Endometrium (tissue), 2 donors: ENCODE data around the gene CYSRT1.
"Not testable (repeated sequence)": the region's sequence is repeated elsewhere in the genome, so short reads cannot be mapped to it uniquely, and the experiment has no call there.

ENCODE experiments used
- FAIRE-seq: peaks from 2 replicates; lab custom pipeline; 2012; peaks lifted over from hg19 to GRCh38; lab: Jason Lieb, UNC
- donor health status: control.
- donor health status: control.

The CYSRT1 gene

DNA sequence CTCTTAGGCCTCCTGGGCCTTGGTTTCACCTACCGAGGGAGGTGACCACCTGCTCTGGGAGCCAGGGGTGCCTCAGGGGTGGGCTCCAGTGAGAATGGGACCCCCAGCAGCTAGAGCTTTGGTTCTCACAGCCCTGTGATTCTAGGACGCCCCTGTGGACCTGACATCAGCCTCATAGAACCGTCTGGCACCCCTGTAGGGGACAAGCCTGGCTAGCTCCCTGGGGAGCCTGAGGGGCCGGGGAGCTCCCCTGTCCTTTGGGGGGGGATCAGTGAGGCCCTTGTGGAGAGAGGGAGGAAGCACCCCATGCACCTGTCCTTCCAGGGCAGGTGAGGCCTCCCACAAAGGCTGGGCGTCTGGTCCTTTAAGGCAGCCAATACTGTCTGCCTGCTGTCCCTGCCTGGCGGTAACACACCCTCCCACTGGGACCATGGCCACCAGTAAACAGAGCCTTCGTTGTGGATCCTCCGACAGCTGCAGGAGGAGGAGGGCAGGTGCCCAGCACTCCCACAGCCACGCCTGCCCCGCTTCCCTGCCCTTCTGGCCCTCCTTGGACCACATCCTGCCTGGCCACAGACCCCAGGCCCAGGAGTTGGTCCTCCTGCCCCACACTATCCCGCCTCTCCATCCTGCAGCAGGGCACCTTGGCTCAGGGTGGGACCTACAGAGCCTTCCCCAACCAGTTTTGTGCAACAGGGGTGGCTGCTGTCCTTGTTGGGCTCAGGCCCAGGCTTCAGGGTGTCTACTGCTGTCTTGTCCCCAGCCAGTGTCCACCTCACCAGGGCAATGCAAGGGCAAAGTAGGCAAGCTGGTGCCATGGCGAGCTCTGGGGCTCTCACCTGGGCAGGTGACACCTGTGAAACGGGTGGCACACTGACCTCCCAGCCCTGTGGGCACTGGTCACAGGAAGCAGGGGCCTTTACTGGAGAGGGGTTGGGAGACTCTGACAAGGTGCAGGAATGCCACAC is 13.1 kb downstream of the CYSRT1 start:
- FAIRE-seq, result no peak

DNA sequence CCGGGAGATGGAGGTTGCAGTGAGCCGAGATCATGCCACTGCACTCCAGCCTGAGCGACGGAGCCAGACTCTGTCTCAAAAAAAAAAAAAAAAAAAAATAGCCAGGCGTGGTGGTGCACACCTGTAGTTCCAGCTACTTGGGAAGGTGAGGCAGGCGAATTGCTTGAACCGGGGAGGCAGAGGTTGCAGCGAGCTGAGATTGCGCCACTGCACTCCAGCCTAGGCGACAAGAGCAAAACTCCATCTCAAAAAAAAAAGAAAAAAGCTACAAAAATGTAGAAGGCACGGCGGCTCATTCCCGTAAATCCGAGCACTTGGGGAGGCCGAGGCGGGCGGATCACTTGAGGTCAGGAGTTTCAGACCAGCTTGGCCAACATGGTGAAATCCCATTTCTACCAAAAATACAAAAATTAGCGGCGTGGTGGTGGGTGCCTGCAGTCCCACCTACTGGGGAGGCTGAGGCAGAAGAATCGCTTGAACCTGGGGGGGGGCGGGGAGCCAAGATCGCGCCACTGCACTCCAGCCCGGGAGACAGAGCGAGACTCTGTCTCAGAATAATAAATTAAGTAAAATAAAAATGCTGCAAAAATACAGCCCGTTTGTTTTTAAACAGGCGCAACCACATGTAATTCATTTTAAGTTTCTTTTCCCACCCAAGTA is 14.7 kb downstream of the CYSRT1 start:
- FAIRE-seq, result peak; percentile 88

DNA sequence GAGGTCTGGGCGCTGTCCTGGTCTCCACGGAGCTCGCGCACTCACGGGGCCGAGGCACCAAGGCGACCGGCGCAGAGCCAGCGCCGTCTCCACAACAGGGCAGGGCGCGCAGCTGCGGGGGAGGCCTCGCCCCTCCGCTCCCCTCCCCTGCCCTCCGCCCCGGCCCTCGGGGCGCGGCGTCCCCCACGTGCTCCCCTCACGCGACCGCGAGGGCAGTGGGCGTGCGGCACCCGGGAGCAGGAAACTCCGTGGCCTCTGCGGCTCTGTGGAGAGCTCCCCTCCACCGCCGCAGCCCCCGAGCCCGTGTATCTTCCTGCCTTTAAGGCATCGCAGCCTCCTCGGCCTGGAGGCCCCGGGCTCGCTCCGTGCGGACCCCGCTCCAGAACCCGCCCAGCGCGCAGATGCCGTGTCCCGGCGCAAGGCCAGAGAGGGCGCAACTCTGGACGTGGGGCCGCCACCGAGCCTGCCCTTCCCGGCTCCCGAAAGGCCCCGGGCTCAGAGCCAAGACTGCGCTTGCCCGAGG is 15.4 kb downstream of the CYSRT1 start:
- FAIRE-seq, result no peak

DNA sequence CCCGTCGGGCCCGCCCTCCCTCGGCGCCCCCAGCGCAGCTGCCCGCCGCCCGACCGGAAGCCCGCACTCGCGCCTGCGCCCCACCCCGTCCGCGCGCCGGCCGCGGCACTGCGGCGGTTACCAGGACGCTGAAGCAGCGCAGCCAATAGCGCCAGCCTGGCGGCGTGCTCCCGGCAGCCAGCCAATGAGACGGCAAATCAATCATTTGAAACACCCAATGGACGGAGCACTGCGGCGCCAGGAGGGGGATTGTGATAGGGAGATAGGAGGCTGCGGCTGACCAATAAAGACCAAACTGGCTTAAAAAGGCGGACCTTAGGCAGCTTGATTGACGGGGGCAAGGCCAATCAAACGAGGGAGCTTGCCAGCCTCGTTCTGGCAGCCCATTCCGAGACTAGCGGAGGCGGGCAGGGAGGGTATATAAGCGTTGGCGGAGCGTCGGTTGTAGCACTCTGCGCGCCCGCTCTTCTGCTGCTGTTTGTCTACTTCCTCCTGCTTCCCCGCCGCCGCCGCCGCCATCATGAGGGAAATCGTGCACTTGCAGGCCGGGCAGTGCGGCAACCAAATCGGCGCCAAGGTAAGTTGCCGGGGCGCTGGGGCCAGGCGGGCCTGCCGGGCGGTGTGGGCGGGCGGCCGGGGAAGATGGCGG is 16.0 kb downstream of the CYSRT1 start, which contains the start of gene TUBB4B:
Gene TUBB4B (plus strand): TSS at position 447 of the 649 bp plus-strand sequence. CDS start 74 bp downstream, at position 521.
- FAIRE-seq, result peak; percentile 98

DNA sequence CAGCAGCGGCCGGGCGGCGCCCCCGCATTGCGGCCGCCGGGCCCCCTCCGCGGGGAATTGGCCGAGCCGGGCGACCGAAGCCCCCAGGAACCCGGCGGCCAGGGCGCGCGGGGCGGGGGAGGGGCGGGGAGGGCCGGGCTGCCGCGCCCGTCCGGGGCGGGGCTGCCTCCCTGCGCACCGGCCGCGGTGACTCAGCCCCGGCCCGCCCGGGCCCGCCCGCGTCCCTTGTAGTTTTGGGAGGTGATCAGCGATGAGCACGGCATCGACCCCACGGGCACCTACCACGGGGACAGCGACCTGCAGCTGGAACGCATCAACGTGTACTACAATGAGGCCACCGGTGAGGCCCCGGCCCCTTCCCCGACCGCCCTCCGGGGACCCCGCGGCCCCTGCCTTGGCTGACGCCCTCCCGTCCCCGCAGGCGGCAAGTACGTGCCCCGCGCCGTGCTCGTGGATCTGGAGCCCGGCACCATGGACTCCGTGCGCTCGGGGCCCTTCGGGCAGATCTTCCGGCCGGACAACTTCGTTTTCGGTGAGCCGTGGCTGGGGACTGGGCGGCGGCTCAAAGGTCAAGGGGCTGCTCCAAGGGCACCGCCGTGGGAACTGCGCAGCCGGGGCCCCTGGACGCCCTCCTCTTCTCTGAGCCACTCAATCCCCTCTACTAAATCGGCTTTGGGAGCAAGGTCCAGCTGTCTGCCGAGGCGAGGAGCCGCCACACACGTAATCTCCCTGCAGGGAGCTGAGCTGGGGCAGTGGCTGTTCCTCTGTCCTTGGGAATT is 16.7 kb downstream of the CYSRT1 start:
- no peak for FAIRE-seq

DNA sequence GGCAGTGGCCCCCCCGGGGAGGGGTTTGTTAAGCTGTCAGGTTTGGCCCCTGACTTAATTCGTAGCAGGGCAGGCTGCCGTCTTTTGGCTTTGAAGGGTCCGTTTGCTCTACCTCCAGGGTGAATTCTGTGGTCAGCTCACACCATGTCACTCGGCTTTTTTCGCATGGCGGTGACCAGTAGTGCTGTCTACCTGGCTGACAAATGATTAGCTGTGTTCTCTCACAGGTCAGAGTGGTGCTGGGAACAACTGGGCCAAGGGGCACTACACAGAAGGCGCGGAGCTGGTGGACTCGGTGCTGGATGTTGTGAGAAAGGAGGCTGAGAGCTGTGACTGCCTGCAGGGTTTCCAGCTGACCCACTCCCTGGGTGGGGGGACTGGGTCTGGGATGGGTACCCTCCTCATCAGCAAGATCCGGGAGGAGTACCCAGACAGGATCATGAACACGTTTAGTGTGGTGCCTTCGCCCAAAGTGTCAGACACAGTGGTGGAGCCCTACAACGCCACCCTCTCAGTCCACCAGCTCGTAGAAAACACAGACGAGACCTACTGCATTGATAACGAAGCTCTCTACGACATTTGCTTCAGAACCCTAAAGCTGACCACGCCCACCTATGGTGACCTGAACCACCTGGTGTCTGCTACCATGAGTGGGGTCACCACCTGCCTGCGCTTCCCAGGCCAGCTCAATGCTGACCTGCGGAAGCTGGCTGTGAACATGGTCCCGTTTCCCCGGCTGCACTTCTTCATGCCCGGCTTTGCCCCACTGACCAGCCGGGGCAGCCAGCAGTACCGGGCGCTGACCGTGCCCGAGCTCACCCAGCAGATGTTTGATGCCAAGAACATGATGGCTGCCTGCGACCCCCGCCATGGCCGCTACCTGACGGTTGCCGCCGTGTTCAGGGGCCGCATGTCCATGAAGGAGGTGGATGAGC is 17.6 kb downstream of the CYSRT1 start:
- FAIRE-seq, result no peak

DNA sequence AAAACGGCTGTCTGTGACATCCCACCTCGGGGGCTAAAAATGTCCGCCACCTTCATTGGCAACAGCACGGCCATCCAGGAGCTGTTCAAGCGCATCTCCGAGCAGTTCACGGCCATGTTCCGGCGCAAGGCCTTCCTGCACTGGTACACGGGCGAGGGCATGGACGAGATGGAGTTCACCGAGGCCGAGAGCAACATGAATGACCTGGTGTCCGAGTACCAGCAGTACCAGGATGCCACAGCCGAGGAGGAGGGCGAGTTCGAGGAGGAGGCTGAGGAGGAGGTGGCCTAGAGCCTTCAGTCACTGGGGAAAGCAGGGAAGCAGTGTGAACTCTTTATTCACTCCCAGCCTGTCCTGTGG is 18.3 kb downstream of the CYSRT1 start:
- FAIRE-seq, result not testable (repeated sequence)

DNA sequence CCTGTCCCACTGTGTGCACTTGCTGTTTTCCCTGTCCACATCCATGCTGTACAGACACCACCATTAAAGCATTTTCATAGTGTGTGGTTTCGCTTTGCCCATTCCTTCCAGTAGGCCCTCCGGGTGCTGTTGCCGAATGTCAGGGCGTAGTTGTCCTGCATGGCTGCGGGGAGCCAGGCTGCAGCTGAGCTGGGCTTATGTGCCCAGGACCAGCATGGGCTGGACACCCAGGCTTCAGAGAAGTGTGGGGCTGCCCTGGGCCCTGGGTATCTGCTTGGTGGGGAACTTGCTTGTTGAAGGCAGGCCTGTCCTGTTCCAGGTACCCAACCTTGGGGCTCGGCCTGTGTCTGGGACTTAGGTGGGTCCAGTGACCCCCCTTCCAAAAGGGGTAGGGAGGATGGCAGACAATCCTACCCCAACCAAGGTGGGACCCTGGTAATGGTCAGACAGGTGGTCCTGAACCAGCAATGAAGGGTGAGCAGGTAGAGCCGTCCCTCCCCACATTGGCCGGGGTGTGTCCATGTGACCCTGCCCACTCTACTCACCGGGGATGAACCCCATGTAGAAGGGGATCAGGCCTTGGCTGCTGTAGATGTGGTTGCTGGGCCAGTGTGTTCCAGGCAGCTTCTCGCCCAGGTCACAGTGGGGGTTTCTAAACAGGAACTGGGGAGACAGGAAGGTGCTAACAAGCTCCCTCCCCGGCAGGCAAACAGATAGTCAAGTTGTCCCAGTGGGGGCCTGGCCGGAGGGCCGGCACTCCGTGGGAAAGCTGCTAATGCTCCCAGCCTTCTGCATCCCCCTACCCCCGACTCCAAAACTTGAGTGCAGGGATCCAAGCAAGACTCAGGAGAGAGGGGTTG is 18.9 kb downstream of the CYSRT1 start:
- FAIRE-seq, result no peak

DNA sequence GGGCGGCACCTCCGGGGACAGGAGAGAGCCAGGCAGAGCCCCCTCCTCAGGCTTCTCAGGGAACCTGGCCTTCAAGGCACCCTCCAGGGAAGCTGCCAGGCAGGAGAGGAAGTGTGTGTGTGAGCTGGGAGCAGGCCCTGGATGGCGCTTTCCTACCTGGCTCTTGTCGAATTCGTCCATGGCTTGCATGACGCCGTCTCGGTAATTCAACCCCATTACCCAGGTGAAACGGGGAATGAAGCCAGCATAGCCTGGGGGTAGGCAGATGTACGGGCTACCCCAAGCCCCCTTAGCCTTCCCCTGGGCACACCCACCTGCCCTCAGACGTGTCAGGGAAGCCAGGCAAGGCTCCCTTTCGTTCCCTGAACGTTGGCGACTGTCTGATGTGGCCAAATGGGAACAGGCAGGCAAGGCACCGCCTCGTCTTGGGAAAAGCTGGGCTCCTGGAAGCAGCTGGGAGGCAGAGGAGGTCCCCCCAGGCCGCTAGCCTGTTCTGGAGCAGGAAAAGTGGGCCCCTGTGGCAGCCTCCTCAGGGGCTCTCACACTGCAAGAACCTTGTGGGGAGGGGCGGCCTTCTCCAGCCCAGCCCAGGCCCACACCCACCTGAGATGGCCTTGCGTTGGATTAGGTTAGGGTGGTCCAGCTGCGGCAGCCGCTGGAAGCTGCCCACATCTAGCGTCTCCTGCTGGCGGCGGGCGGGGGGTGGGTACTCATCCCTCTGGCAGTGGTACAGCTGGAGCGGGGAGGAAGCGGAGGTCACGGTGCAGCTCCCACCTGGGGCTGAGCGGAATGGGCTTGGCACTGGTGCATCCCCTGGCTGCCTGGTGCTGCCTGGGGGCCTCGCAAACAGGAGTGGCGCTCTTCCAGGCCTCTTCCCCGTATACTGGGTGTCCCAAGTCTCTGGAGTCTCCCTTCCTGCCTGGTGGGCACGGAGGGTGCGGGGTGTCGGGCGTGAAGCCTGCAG is 19.8 kb downstream of the CYSRT1 start:
- FAIRE-seq, result no peak

DNA sequence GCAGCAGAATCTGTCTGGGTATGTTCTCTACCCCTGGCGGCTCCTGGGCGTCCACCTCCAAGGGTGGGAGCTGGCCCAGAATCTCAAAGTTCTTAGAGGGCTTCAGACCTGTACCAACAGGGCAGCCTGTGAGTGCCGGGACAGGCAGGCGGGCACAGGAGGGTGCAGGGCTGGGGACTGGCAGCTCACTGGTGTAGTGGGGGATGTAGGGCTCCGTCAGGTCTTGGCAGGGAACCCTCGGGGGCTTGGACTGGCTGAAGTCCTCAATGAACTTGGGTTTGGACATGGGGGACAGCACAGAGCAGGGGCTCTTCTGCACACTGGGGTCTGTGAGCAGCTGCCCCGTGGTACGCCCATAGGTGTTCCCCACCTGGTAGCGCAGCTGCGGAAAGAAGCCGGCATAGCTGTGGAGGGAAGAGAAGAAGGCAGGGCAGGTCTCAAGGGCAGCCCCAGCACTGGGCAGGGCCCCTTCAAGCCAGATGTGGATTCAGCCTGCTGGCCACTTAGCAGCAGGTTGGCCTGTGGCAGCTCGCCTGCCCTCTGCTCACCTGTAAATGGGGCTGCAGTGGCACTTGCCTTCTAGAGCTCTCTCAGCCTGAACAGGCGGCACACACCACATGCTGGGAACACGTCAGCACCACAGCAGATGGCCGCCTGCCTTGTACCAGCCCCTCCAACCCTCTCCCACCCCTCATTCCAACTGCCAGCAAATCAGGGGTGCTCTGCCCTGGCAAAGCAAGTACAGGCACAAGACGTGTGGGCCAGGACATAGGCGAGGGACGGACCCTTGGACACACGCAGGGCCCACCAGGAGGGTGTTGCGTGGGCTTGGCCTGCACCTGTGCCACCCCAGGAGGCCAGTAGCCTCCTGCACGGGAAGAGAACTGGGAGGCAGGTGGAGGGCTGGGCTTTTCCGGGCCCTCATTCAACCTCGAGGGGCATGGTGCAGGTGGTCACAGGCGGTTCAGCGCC is 20.8 kb downstream of the CYSRT1 start:
- FAIRE-seq, result no peak

DNA sequence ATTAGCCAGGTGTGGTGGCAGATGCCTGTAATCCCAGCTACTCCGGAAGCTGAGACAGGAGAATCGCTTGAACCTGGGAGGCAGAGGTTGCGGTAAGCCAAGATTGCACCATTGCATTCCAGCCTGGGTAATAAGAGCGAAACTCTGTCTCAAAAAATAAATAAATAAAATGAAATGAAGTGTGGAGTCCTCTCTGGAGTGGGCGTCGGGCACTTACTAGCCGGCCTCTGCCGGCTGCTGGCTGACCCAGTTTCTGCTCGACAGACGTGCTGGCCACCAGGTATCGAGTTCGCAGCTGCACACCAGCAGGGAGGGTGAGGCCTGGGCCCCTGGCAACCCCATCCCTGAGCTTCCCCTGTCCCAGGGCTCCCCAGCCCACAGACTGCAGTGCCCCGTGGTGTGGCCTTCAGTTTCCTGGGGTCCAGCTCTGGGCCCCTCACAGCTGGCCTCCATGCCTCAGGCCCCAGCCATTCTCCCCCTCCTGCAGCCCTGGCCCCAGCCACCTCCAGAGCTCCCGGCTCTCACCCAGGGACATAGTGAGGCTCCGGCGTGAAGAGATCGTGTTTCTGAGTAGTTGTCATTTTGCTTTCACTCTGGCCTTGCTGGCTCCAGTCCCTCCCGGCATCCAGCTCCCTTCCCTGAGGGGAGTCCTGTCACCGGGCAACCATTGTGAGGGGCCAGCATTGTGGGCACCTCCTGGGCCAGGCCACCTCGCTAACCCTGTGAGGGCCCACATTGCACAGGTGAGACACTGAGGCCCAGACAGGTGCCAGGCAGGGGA is 22.4 kb downstream of the CYSRT1 start:
- no peak for FAIRE-seq

DNA sequence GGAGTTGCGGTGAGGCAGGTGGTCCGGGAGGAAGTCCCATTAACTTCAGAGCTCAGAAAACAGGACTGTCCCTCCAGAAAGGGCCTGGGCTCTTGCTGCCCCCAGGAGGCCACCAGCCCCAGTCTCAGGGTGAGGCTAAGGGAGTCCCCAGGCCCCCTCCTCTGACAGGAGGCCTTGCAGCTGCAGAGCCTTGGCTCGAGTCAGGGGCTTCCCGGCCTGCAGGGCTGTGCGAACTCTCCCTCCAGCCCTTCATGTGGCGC is 22.9 kb downstream of the CYSRT1 start:
- FAIRE-seq, result no peak

DNA sequence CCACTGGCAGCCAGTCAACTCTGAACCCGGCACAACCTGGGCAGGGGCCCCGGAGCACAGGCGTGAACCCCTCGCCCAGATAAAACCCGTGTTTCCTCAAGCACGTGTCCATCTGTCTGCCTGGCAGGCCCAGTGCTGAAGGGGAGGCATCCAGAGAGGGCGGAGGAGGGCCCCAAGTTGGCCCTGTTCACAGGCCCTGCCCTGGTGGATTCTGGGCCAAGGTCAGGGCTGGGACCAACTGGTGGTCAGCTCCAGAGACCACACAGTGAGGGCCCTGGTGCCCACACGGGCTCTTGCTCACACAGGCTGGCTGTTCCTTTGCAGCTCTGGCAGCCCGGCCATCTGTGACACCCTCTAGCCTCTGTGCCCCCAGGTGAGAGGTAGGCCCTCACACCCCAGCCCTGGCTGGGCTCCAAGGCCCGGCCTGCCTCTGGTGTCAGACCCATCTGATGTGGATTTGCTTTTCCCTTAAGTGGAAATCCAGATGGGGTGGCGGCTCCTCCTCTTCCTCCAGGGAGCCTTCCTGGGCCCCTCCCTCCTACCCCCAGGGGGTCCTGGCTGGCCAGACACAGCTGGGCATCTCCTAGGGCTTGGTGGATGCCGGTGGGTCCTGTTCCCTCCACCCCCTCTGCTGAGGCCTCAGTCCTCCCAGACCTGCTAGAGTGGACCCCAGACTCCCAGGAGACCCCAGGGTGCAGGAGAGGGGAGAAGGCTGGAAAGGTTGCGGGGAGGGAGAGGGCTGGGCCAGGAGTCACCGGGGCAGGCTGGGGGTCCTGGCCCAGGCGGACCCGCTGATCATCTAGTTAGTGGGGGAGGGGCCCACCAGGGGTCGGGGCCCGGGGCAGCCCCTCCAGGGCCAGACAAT is 25.6 kb downstream of the CYSRT1 start:
- FAIRE-seq, result no peak

DNA sequence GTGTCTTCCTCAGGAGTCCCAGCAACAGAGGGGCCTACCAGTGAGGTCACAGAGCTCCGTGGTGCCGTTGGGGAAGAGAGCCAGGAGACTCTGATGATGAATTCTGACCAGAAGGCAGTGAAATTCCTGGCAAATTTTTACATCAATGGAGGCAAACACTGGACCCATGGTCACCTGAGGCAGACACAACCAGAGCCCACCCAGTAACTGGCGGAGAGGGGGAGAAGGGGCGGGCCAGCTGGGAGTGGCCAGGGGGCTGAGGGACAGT is 26.2 kb downstream of the CYSRT1 start, which contains the start of gene STPG3:
Gene STPG3 (plus strand): TSS at position 93 of the 268 bp plus-strand sequence. CDS start 1 bp downstream, at position 94.
- no peak for FAIRE-seq

DNA sequence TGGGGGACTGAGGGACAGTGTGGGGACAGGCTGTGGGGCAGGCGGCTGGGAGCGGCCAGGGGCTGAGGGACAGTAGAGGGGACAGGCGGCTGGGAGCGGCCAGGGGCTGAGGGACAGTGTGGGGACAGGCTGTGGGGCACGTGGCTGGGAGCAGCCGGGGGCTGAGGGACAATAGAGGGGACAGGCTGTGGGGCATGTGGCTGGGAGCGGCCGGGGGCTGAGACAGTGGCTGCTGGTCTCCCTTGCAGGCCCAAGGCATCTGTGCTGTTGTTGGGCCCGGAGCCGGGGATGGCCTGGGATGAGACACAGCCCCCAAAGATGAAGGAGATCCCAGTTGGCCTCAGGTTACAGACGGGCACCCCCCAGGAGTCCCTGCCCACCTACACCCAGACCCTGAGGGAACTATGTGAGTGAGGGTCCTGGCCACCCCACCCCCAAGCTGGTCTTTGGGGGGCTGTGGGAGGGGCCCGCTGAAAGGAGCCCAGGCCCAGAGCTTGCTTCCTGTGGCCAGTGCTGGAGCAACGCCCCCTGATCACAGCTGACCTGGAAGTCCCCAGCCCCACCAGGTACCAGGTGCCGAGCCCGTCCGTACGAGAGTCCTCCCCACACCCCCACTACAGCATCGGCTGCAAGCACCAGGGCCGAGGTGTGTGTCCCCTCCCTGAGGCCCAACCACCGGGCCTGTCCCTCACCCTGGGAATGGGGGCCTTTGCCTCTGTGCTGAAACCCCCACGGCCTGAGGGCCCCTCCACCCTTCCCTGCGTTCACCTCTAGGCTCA is 26.7 kb downstream of the CYSRT1 start:
- no peak for FAIRE-seq
